Smooth muscle cell of the brain vasculature (primary cell): Measurements from ENCODE around the gene MPPED1.

Experiments
- DNase-seq: peaks from one replicate; pipeline ENCODE4 v3.0.0-alpha.2; 2012; ENCODE audit warnings: low read depth, low spot score

MPPED1 gene

DNA sequence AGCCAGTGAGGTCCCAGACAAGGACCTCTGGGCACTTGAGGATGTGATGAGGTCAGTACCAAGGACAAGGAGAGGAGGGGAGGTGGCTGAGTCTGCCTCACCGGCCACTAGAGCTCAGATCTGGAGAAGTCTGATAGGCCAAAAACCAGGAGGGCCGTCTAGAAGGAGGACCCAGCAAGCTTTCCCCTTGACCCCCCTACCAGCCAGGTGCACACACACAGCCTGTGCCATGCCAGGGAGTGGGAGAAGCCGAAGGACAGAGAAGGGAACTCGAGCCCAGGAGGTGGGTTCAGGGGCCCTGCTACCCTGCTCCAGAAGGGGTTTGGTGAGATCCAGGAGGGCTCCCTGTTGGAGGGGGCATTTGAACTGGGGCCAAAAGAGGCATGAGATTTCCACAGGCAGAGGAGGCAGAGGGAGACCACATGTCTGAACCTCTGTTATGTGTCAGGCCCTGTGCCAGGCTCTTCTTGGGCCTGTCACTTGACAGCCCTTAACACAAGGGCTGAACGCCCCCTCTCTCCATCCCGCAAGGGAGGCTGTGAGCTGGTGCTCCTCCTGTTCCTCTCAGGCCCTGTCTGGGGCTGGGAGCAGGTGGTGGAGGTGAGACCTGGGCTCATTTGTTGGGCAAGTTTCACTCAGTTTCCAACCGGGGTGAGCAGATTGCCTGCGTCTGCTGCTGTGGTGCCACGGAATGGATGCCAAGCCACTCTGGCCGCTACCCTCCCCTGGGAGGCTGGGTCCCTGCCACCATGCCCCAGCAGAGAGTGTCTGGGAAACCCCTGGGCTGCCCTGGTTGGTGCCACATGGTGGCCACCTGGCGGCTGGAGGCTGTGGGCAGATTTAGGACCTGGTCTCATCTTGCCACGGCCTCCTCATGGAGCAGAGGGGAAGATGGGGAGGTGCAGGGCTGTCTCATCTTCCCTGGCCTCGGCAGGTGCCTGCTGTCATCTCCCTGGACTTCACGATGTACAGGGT, 65.2 kb downstream of the MPPED1 start:
- DNase-seq = no peak

GRCh38 chr22:43477966-43478365, 66.2 kb downstream of the MPPED1 start:
- DNase-seq = no peak

DNA sequence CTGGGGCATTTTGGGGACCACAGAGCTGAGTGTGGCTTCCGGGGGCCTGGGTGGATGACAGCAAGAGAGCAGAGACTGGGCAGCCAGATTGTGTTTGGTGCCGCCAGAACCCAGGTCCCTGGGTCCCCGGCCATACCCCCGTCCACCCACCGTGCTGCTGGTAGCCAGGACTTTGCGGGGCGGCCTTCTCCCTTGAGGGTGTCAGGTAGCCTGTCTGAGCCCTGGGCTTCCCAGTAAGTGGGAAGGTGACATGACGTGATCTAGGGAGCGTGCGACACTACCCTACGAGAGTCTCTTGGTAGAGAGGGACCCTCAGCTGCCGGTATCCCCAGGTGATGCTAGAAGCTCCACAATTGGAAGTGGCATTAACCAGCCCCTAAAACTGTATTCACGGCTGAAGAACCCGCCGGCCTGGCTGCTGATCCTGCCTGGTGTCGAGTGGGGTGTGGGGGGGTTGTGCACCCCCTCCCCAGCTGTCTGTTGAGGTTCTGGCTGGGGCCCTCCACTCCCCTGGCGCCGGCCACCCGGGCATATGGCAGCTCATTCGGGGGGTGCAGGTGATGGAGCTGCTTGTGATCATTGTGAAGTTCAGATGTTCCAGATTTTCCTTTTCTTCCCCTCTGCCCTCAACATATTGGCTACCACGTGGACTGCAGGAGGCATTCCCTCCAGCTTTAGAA, 66.9 kb downstream of the MPPED1 start:
- DNase-seq = no peak

- DNase-seq = no peak
These were observed 67.6 kb downstream of the MPPED1 start for GRCh38 chr22:43479301-43479950.

DNA sequence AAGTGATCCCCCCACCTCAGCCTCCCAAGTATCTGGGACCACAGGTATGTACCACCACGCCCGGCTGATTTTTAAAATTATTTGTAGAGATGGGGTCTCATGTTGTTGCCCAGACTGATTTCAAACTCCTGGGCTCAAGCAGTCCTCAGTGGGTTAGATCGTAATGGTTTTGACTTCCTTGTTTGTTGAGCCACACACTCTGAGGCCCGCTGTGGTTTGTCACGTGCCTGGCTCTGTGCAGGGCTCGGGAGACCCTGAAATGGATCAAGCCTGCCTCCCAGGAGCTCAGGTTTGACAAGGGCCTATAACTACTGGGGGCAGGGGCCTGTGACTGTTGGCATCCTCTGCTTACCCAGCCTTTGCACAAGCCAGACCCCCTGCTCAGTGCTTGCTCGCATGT, 68.1 kb downstream of the MPPED1 start:
- no peak for DNase-seq

DNA sequence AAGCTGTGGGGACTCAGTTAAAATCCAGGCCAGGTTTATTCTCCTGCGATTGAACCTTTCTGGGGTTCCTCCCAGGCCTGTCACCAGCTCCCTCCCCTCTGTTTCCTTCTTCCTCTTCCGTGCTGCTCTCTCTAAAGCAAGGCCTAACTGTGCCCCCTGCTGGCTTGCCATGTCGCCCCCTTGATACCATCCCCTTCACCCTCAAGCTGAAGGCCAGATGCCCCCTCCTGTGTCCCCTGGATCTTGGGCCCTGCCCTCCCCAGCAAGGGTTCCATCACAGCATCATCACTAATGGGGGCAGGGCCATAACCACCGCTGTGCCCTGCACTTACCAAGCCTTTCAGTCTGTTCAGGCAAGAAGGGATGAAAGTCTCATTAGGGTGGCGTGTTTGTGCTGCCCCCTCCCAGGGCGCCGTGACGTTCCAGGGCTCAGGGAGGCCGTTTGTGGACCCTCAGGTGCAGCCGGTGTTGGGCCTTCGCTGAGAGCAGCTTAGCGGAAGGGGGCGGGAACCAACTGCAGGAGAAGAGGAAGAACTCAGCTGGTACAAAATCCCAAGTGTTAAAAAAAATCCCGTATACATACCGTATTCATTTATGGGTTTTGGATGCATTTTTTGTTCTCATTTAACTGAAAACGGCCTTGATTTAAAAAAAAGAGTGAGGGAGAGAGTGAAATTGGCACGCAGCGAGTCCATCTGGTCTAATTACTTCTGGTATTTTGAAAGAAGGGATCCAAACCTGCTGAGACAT, 69.9 kb downstream of the MPPED1 start:
- DNase-seq = no peak

DNA sequence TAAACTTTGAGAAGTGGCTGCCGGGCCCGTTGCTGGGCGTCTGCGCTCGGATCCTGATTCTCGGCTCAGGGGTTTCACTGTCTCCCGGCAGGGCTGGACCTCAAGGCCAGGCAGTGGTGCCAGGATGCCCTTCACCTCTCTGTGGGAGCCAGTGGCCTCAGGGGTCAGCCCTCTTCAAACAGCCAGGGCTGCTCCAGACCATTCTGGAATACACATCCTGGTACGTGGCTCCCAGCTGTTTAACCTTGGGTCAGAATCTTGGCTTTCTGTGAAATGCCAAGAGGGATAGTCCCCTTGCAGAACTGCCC, 70.5 kb downstream of the MPPED1 start:
- DNase-seq = no peak

DNA sequence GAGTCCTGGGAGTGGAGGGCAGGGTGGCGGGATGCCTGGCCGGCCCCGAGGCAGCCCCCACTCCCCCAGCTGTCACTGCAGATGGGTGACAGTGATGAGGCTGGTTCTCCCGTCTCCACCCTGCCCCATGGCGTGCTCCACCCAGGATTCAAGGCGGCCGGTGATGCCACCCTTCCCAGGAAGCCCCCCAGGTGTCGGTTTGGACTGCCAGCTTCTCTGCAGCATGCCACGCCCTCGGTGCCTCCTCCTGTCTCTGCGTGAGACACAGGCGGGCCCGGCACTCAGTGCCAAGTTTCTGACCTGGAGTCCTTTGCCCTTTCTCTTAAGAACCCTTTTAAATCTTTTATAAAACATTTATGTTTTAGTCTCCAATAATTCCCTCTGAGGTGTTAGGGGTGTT, 71.5 kb downstream of the MPPED1 start:
- no peak for DNase-seq

DNA sequence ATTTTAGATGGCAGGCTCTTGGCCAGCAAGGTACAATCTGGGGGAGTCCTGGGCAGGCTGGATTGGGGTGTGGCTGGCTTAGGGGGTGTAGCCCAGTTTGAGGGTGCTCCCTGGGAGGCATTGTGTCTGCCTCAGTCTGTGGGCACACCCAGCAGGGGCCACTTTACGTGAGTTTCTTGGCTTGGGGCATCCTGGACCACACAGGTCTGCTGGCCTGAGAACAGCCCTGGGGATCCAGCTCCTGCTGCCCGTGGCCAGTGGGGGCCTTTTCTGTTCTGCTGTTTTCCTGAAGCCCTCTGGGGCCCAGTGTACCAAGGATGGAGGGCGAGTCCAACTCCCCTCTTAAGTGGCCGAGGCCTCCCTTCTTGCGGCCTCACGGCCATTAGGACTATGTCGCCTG, 71.9 kb downstream of the MPPED1 start:
- DNase-seq = no peak

DNA sequence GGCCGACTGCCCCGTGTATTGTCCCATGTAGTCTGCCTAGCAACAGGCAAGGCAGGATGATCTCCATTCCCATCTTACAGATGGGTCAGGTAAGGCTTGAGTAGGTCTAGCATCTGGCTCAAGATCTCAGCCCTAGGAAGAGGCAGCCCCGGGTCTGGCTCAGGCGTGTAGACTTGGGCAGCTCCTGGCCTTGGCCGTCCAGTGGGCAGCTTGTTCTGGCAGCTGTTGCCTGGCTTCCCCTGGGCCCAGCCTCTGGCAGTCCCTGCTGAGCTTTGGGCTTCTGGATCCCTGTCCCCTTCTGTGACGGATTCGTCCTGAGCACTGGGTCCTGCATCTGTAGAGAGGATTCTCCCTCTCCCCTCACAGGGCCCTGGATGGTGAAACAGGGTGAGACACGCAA, 72.4 kb downstream of the MPPED1 start:
- no peak for DNase-seq

DNA sequence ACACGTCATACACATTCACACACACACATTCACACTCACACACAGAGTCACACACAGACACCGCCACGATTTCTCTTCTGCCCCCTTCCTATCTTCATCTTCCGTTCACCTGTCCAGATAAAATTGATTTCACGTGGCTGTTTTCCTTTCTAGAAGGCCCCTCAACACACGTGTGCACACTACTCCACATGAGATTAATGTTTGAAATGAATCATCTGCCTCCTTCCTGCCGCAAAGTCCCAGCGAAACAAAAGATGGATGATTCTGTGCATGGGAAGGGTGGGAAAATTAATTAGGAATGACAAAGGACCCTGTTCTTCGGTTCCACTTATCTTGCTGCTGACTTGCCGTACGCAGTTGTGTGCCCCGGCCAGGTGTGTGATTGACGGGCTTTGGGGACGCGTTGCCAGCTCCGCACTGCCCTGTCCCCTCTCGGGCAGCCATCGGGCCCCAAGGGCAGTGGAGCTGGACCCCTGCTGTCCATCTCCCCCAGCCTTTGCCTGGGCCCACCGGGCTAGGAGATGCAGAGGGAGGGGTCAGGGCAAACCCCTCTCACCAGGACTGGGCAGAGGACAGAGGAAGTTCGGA, 73.8 kb downstream of the MPPED1 start:
- DNase-seq = no peak

DNA sequence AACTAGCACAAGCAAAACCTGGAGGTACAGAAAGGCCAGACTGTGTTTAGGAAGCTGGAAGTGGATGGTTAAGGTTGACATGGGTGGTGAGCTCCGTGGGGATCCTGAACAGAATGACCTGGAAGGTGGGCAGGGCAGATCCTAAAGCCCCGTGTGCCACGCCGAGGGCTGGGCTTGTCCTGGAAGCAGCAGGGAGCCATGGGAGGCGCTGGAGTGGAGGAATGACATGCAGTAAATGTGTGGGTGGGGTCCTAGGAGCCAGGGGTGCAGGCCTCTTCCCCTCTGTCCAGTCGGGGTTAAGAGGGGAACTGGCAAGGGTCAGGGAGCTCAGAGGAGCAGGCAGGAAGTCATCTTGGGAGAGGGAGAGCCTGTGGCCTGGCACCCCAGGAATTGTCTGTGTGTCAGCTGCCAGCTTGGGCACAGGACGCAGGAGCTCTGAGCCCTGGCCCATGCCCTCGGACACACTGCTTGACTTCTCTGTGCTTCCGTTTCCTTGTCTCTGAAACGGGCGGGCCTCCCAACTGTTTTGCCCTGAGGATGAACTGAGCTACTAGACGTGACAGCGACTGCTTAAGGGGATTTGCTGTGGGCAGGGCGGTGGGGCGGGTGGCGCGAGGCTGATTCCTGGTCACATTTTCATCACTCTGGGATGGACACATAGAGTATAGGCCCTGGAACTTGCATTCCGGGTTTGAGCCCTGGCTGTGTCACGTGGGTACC, 75.7 kb downstream of the MPPED1 start:
- no peak for DNase-seq

- no peak for DNase-seq
These were observed 76.4 kb downstream of the MPPED1 start for GRCh38 chr22:43488031-43488866.

- no peak for DNase-seq
These were observed 77.1 kb downstream of the MPPED1 start for GRCh38 chr22:43488937-43489336.

GRCh38 chr22:43490311-43490710, 78.5 kb downstream of the MPPED1 start:
- DNase-seq = no peak

DNA sequence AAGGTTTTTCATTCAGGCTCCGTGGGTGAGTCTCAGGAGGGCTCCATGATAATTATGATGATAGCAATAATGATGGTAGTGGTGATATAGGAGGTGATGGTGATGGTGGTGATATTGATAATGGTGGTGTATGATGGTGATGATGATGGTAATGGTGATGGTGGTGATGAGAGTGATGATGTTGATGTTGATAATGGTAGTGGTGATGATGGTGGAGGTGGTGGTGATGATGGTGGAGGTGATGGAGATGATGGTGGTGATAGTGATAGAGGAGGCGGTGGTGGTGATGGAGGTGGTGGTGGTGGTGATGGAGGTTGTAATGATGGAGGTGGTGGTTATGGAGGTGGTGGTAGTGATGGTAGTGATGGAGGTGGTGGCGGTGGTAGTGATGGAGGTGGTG, 79.4 kb downstream of the MPPED1 start:
- no peak for DNase-seq

- DNase-seq = no peak
These were observed 79.9 kb downstream of the MPPED1 start for GRCh38 chr22:43491737-43492136.

DNA sequence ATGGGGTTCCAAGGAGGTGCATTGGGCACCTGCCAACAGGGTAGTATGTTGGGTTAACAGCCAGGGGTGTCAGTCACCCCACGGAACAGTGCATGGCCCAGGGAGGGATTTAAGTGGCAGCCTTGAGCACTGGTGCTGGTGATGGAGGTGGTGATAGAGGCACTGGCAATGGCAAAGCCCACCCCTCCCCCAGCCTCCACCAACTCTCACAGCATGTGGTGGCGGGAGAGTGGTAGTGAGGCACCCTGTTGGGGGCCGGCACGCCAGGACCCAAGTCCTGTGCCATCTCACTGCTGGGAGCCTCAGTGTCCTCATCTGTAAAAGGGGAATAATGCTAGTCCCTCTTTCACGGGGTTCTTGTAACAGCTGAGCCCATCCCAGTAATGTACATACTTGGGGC, 81.5 kb downstream of the MPPED1 start:
- no peak for DNase-seq

DNA sequence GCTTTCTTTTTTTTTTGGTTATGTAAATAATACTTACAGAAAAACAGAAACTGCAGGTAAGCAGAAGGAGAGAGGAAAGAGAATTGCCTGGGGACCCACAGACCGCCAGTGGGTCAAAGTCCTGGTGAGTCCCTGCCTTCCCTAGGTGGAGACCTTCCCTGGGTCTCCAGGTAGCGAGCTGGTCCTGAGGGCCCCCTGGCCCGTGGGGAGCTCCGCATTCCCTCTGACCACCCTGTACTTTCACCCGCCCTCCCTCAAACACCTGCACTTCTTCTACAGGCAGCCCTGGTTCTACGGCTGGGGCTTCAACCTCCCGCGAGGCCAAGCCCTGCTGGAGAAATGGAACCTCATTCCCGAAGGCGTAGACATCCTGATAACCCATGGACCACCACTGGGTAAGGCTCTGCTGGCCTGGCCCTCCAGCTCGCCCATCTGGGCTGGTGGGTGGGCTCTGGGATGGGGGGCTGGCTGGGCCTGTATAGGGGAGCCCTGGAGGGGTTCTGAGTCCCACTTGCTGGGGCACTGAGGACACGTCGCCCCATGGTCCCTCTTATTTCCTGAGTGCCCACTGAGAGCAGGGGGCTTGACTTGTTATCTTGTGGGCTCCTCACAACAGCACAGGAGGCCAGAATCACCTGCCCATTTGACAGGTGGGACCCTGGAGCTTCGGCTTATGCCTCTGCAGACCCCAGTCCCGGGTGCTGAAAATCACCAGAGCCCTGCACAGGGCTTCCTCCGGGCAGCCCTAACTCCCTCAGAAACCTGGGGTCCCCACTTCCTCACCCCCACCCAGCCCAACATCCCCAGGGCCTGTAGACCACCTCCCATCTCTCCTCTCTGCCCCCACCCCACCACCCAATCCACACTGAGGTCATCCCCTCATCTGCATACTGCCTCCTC, 86.4 kb downstream of the MPPED1 start:
- no peak for DNase-seq
